NCI-H460 (cell line): ENCODE measurements around the gene TNNI3K. TPM values are rescaled to one million over a fixed set of nuclear protein-coding genes. Genes with fewer than 3 reads are reported as not detected.

ENCODE experiments used
- total RNA-seq: library from RNA; depleted of rRNA; stranded (reverse); fragments of >200 nt; shearing (Covaris generic); gene quantifications from 2 replicates; pipeline ENCODE4 v1.2.3, GENCODE V29; 2014; rRNA removed

The TNNI3K gene
- total RNA-seq, 1 experiment from 2014 or later: 0.45 TPM

Other genes starting within 250 kb of the TNNI3K start
- gene LRRIQ3, start 37.2 kb upstream of the TNNI3K start, total RNA-seq: 2.1 and 2.6 TPM in 2 replicates
- gene FPGT, start 37.1 kb upstream of the TNNI3K start, total RNA-seq: 11.9 and 15.9 TPM in 2 replicates